Keratinocyte (primary cell): ENCODE results near the gene CSMD2. TPM values are rescaled to one million over a fixed set of nuclear protein-coding genes. Genes with fewer than 3 reads are reported as not detected.

Source experiments
- DNase-seq: peaks from one replicate; pipeline ENCODE4 v3.0.0-alpha.2; 2011; ENCODE audit warnings: low read depth, missing footprints, low spot score
- FAIRE-seq: peaks from 2 replicates; lab custom pipeline; 2011; peaks lifted over from hg19 to GRCh38; lab: Jason Lieb, UNC
- H2AFZ ChIP-seq: 2 replicates; pipeline ENCODE4 v1.6.0; 2012; ENCODE audit warnings: low read length, control low read depth, inconsistent platforms; ENCODE audit not compliant: control insufficient read depth
- H3K27ac ChIP-seq: 2 replicates; pipeline ENCODE4 v1.5.1; 2011; ENCODE audit warnings: low read length; ENCODE audit not compliant: control insufficient read depth, insufficient read depth
- H3K27me3 ChIP-seq: 3 replicates; pipeline ENCODE4 v1.6.0; 2011; ENCODE audit warnings: low read length; ENCODE audit not compliant: control insufficient read depth, insufficient read depth; ENCODE audit errors: extremely low read depth
- H3K36me3 ChIP-seq, 2 experiments: 2 replicates in 1 of 2; 3 replicates in 1 of 2; pipeline ENCODE4 v1.5.1; 2011; ENCODE audit warnings: low read length in 2 of 2, mild to moderate bottlenecking in 1 of 2; ENCODE audit not compliant: control insufficient read depth in 2 of 2, insufficient read depth in 2 of 2; ENCODE audit errors: extremely low read depth in 1 of 2
- H3K4me1 ChIP-seq: 3 replicates; pipeline ENCODE4 v1.5.1; 2011; ENCODE audit warnings: low read length; ENCODE audit not compliant: control insufficient read depth, insufficient read depth; ENCODE audit errors: extremely low read depth
- H3K4me2 ChIP-seq: 3 replicates; pipeline ENCODE4 v1.6.0; 2011; ENCODE audit warnings: low read depth, low read length; ENCODE audit not compliant: control insufficient read depth, insufficient read depth; ENCODE audit errors: extremely low read depth
- H3K4me3 ChIP-seq, 3 experiments: fragments of 200-600 bp in 1 of 3; sonication (generic) in 1 of 3; 2 replicates in 2 of 3; 3 replicates in 1 of 3; pipeline ENCODE4 v1.5.1; 2011 to 2016; ENCODE audit warnings: low read length in 3 of 3, mild to moderate bottlenecking in 3 of 3, control low read depth in 2 of 3, inconsistent platforms in 1 of 3, low read depth in 1 of 3, mixed read lengths in 1 of 3, mixed run types in 1 of 3, moderate library complexity in 1 of 3; ENCODE audit not compliant: control insufficient read depth in 2 of 3, insufficient read depth in 2 of 3; ENCODE audit errors: extremely low read depth in 1 of 3
- H3K79me2 ChIP-seq: 2 replicates; pipeline ENCODE4 v1.6.0; 2012; ENCODE audit warnings: low read length; ENCODE audit not compliant: control insufficient read depth, insufficient read depth
- H3K9ac ChIP-seq: 3 replicates; pipeline ENCODE4 v1.6.0; 2011; ENCODE audit warnings: low read length; ENCODE audit not compliant: control insufficient read depth, insufficient read depth; ENCODE audit errors: extremely low read depth
- H3K9me1 ChIP-seq: 3 replicates; pipeline ENCODE4 v1.6.0; 2011; ENCODE audit warnings: low read length; ENCODE audit not compliant: control insufficient read depth, insufficient read depth; ENCODE audit errors: extremely low read depth
- H3K9me3 ChIP-seq: 2 replicates; pipeline ENCODE4 v1.5.1; 2012; ENCODE audit warnings: low read depth, low read length; ENCODE audit not compliant: control insufficient read depth
- H4K20me1 ChIP-seq: 3 replicates; pipeline ENCODE4 v1.6.0; 2011; ENCODE audit warnings: low read length; ENCODE audit not compliant: control insufficient read depth, insufficient read depth; ENCODE audit errors: extremely low read depth
- CTCF ChIP-seq, 3 experiments: IDR thresholded peaks in 1 of 3; conservative IDR thresholded peaks in 1 of 3; optimal IDR thresholded peaks in 1 of 3; 2 replicates in 2 of 3; 3 replicates in 1 of 3; pipeline versions ENCODE3 to v1.5.1; 2011; ENCODE audit warnings: low read length in 3 of 3, mild to moderate bottlenecking in 3 of 3, moderate library complexity in 2 of 3, control low read depth in 1 of 3, inconsistent platforms in 1 of 3; ENCODE audit not compliant: insufficient read depth in 2 of 3; ENCODE audit errors: extremely low read depth in 1 of 3
- EZH2 ChIP-seq: IDR thresholded peaks from one replicate; pipeline ENCODE4 v1.6.1; 2012; ENCODE audit warnings: inconsistent platforms, mild to moderate bottlenecking, low read length, moderate library complexity
- dilution Hi-C: fragments of 300-500 bp; cut with MboI; formaldehyde crosslinking; loops from one replicate; pipeline ENCODE4 v1.7.0; 2020; ENCODE audit warnings: low sequenced_read_pairs; ENCODE audit not compliant: extremely low pct_ligation_motif_present
- polyA plus RNA-seq, 5 experiments: library from polyadenylated mRNA; depleted of rRNA in 3 of 5; stranded (reverse) in 3 of 5; stranded (forward) in 1 of 5; unstranded in 1 of 5; fragments of >200 nt; gene quantifications; 1 replicate in 1 of 5; 2 replicates in 3 of 5; 3 replicates in 1 of 5; pipeline versions ENCODE4 v1.2.1 to v1.2.3, GENCODE V29; 2011 to 2012; ENCODE audit warnings: missing spikeins in 2 of 5, low read depth in 1 of 5, low replicate concordance in 1 of 5

Gene CSMD2
- polyA plus RNA-seq, 1 donor (not counting 4 experiments of a cell fraction or from before 2014, with no cell fraction given), result 2.0 TPM

DNA sequence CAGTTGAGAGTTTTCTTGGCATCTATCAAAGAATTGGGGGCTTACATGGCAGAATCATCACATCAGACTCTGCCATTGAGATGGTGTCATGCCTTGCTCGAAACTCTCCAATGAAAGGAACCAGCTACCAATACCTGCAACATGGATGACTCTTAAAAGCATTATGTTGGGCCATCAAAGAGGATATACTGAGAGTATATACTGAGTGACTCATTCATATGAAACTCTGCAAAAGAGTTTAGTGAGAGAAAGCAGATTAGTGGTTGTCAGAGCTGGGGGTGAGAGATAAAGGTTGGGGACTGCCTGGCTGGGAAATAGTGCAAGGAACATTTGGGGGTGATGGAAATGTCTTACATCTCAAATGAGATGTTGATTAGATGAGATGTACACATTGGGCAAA is 315.8 kb downstream of the CSMD2 start:
- Histone ChIP-seq H3K79me2 (no peaks in the 10 kb centered on the region), H2AFZ (no peak overlapping the region), H3K27me3 (no peaks in the 10 kb centered on the region), H3K36me3 (no peaks in the 10 kb centered on the region), H3K4me1 (no peaks in the 10 kb centered on the region), H3K9me3 (no peaks in the 10 kb centered on the region), H4K20me1 (no peaks in the 10 kb centered on the region), H3K4me3 (no peak overlapping the region), H3K9me1 (no peaks in the 10 kb centered on the region), H3K27ac (no peak overlapping the region), H3K9ac (no peak overlapping the region), H3K4me2 (no peak overlapping the region)
- dilution Hi-C loops, result no loop called here
- no peak for DNase-seq
- TF ChIP-seq CTCF (optimal IDR thresholded peaks at IDR 0.05 in 1 of 3, IDR thresholded peaks at IDR 0.05 in 1 of 3, conservative IDR thresholded peaks at IDR 0.05 in 1 of 3; ENCODE audit: extremely low read depth in 1 of 3, insufficient read depth in 2 of 3, low read length in 3 of 3) (no peak), EZH2 (no peak)
- no peak for FAIRE-seq

DNA sequence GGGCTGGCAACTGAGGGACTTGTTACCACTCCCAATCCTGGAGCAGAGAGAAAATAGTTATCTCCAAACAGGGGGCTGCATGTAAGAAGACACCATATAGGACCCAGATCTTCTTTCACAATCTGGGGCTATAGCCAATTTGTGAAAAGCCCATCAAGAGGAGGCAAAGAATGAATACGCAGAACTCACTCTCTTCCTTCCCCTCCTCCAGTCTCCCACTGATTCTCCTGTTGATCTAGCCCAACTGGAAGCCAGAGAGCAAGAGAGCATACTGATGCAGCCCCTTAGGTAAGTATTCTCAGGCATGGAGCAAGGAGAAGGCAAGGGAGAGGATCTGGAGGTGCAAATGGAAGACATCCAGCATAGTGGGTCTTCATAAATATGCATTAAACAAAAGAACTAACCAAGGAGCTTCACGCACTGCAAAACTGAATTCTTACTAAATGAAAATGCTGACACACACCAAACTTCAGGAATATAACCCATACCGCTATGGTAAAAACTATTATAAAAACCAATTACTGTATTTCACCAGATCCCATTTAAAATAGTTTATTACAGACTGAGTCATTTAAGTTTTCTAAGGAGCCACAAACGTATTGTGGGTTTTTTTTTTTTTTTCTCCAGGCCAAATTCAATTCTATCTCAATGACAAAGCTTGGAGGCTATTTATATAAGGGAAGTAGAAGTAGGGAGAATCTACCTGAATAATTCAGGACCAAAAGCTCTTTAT is 316.7 kb downstream of the CSMD2 start:
- no peaks in the 10 kb centered on the region for H3K9me3 ChIP-seq
- dilution Hi-C loops, result no loop called here
- no peak for TF ChIP-seq EZH2
- TF ChIP-seq CTCF (optimal IDR thresholded peaks at IDR 0.05 in 1 of 3, IDR thresholded peaks at IDR 0.05 in 1 of 3, conservative IDR thresholded peaks at IDR 0.05 in 1 of 3; ENCODE audit: extremely low read depth in 1 of 3, insufficient read depth in 2 of 3, low read length in 3 of 3), result no peak

More for the DNA sequence above, 316.7 kb downstream of the CSMD2 start:
- no peak for DNase-seq
- no peaks in the 10 kb centered on the region for H3K9me1 ChIP-seq
- no peak overlapping the region for H2AFZ ChIP-seq
- H3K27me3 ChIP-seq, result no peaks in the 10 kb centered on the region
- no peak overlapping the region for H3K27ac ChIP-seq
- no peaks in the 10 kb centered on the region for H3K4me1 ChIP-seq
- no peaks in the 10 kb centered on the region for H4K20me1 ChIP-seq
- no peaks in the 10 kb centered on the region for H3K36me3 ChIP-seq
- H3K4me2 ChIP-seq, result no peak overlapping the region
- H3K9ac ChIP-seq, result no peak overlapping the region
- no peak for FAIRE-seq
- H3K79me2 ChIP-seq, result no peaks in the 10 kb centered on the region
- no peak overlapping the region for H3K4me3 ChIP-seq
